Stimulated activated CD8-positive, alpha-beta memory T cell treated with anti-CD3 and anti-CD28 coated beads, Interleukin-2, amount 100 ng/mL, for 48 hours (primary cell): Measurements from ENCODE around the gene PAPOLG.
"Not testable (repeated sequence)": the region's sequence is repeated elsewhere in the genome, so short reads cannot be mapped to it uniquely, and the experiment has no call there.

Source experiments
- DNase-seq, 2 donors: peaks; one replicate each; pipeline ENCODE4 v3.0.0-alpha.2; 2020; ENCODE audit warnings: low read depth in 2 of 2

PAPOLG gene

GRCh38 chr2:60775048-60775639, 19.1 kb downstream of the PAPOLG start:
- DNase-seq = no peak

GRCh38 chr2:60778352-60778751, 22.3 kb downstream of the PAPOLG start:
- DNase-seq = no peak

- no peak for DNase-seq
These were observed 23.4 kb downstream of the PAPOLG start for GRCh38 chr2:60779426-60779825.

- DNase-seq = no peak
These were observed 24.7 kb downstream of the PAPOLG start for GRCh38 chr2:60780721-60781120.

GRCh38 chr2:60793169-60793568, 37.1 kb downstream of the PAPOLG start:
- no peak for DNase-seq

GRCh38 chr2:60794271-60794863, 38.3 kb downstream of the PAPOLG start:
- no peak for DNase-seq

GRCh38 chr2:60796573-60797509, 40.8 kb downstream of the PAPOLG start:
- DNase-seq = no peak

GRCh38 chr2:60804473-60804872, 48.4 kb downstream of the PAPOLG start:
- DNase-seq = no peak

- DNase-seq = no peak
These were observed 50.5 kb downstream of the PAPOLG start for GRCh38 chr2:60806595-60806987.

- DNase-seq = peak; percentile 26 to 31
These were observed 51.1 kb downstream of the PAPOLG start for GRCh38 chr2:60806988-60807681.

GRCh38 chr2:60808330-60808801, 52.3 kb downstream of the PAPOLG start:
- no peak for DNase-seq

GRCh38 chr2:60811491-60812375, 55.7 kb downstream of the PAPOLG start:
- no peak for DNase-seq

- not testable (repeated sequence) for DNase-seq
These were observed 61.1 kb downstream of the PAPOLG start for GRCh38 chr2:60817191-60817590.

GRCh38 chr2:60818272-60818671, 62.2 kb downstream of the PAPOLG start:
- DNase-seq = peak; percentile 31 to 46

- DNase-seq = peak; percentile 67 to 74
These were observed 63.2 kb downstream of the PAPOLG start for GRCh38 chr2:60819155-60819862.

- no peak for DNase-seq
These were observed 63.9 kb downstream of the PAPOLG start for GRCh38 chr2:60819936-60820335.

GRCh38 chr2:60820416-60821132, 64.5 kb downstream of the PAPOLG start:
- DNase-seq = no peak

GRCh38 chr2:60821133-60821469, 65.0 kb downstream of the PAPOLG start:
- no peak for DNase-seq

- no peak for DNase-seq
These were observed 65.7 kb downstream of the PAPOLG start for GRCh38 chr2:60821587-60822302.
